SK-N-MC (cell line): Measurements from ENCODE around the gene OR4Q2.

Source experiments
- EZH2 ChIP-seq: fragments of 200-600 bp; sonication (generic); IDR thresholded peaks from one replicate; pipeline ENCODE4 v1.6.1; 2017; ENCODE audit warnings: antibody characterized with exemption
- FOXP2 ChIP-seq: optimal IDR thresholded peaks from 2 replicates; pipeline ENCODE3; 2011; ENCODE audit warnings: mild to moderate bottlenecking, moderate library complexity; ENCODE audit not compliant: insufficient read depth; ENCODE audit errors: extremely low read length, control extremely low read depth
- POLR2AphosphoS5 ChIP-seq: IDR thresholded peaks from 2 replicates; pipeline ENCODE4 v1.6.1; 2012; ENCODE audit warnings: mild to moderate bottlenecking, low read depth, low read length, borderline replicate concordance

GRCh38 chr14:20001863-20002262 is at the start of gene OR4Q2:
- no peak for TF ChIP-seq EZH2
- no peak for TF ChIP-seq POLR2AphosphoS5
- no peak for TF ChIP-seq FOXP2
